ENCODE results near the gene ZNF729. TPM values are rescaled to one million over a fixed set of nuclear protein-coding genes. Genes with fewer than 3 reads are reported as not detected.

ZNF729 gene
- total RNA-seq, 1 experiment from 2014 or later, result not detected

- Mint-ChIP-seq H3K4me3 (no peak overlapping the region), H3K27ac (no peak overlapping the region), H3K9me3 (peaks cover 96 to 99% of the 10 kb centered on the region in 2 experiments), H3K36me3 (ENCODE audit: insufficient read depth in 1 of 3, low read depth in 3 of 3) (peaks cover 0 to 28% (median 14%) of the 10 kb centered on the region in 3 experiments; a peak in 5 of 7 replicates), H3K4me1 (no peaks in the 10 kb centered on the region), H3K27me3 (ENCODE audit: low read depth) (no peaks in the 10 kb centered on the region; the same call in none of the 2 replicates)
- Histone ChIP-seq H3K27ac (ENCODE audit: insufficient read length, low read depth, low read length) (no peak overlapping the region), H3T11ph (ENCODE audit: low read length) (no peak overlapping the region), H3K79me1 (ENCODE audit: insufficient read depth, low read depth, low read length, poor library complexity, severe bottlenecking) (no peaks in the 10 kb centered on the region), H3K23me2 (ENCODE audit: insufficient read length, low read depth, low read length, poor library complexity, severe bottlenecking) (no peaks in the 10 kb centered on the region), H4K5ac (ENCODE audit: insufficient read length, low read depth, low read length) (no peak overlapping the region), H2AFZ (ENCODE audit: low read length) (no peak overlapping the region), H4K91ac (ENCODE audit: insufficient read length, low read depth, low read length) (no peak overlapping the region), H3K4ac (ENCODE audit: low read depth, low read length) (no peak overlapping the region), H3K9me3 (ENCODE audit: control insufficient read depth, low read depth, low read length) (peaks cover 99% of the 10 kb centered on the region), H3K14ac (ENCODE audit: insufficient read depth, low read length) (no peak overlapping the region), H3K18ac (ENCODE audit: insufficient read length, low read depth, low read length) (no peak overlapping the region), H4K20me1 (ENCODE audit: control insufficient read depth, insufficient read depth, insufficient read length) (no peaks in the 10 kb centered on the region), H3K9ac (ENCODE audit: extremely low read depth, insufficient read length, low read length) (no peak overlapping the region), H3K56ac (ENCODE audit: insufficient read length, low read depth, low read length) (no peak overlapping the region), H2BK15ac (ENCODE audit: low read depth, low read length) (no peak overlapping the region), H2BK20ac (ENCODE audit: low read depth, low read length, poor library complexity, severe bottlenecking) (no peak overlapping the region), H3K4me2 (ENCODE audit: insufficient read depth, insufficient read length, low read length) (no peak overlapping the region), H2AK5ac (ENCODE audit: insufficient read length, low read length) (no peak overlapping the region), H3K79me2 (ENCODE audit: insufficient read depth, low read length) (no peaks in the 10 kb centered on the region), H3K4me1 (ENCODE audit: insufficient read depth, low read length) (no peaks in the 10 kb centered on the region), H4K8ac (replicated peaks; ENCODE audit: insufficient read length, low read depth, low read length) (no peak overlapping the region), H2BK5ac (ENCODE audit: insufficient read length, low read length) (no peak overlapping the region), H2BK120ac (ENCODE audit: low read depth, low read length, poor library complexity, severe bottlenecking) (no peak overlapping the region), H3K23ac (ENCODE audit: insufficient read length, low read depth, low read length) (no peak overlapping the region), H3K27me3 (ENCODE audit: insufficient read depth, low read length) (no peaks in the 10 kb centered on the region), H2BK12ac (ENCODE audit: insufficient read length, low read depth, low read length) (no peak overlapping the region)
- no peak for TF ChIP-seq CTCF (conservative IDR thresholded peaks at IDR 0.05)
- no peak for DNase-seq
- WGBS (ENCODE audit: extremely low coverage, insufficient read length, low lambda C conversion rate), result no CpG with 5 or more reads among the region's 2 CpGs
Measured at GRCh38 chr19:22335716-22336115, 49.5 kb downstream of the ZNF729 start.

All from H9 (cell line).